Stimulated activated CD4-positive, alpha-beta T cell treated with anti-CD3 and anti-CD28 coated beads, Interleukin-1b, Interleukin-23, amount 100 ng/mL, for 48 hours (primary cell): ENCODE measurements around the gene ACAP1.

Source experiments
- DNase-seq: peaks from one replicate; pipeline ENCODE4 v3.0.0-alpha.2; 2020

The ACAP1 gene

DNA sequence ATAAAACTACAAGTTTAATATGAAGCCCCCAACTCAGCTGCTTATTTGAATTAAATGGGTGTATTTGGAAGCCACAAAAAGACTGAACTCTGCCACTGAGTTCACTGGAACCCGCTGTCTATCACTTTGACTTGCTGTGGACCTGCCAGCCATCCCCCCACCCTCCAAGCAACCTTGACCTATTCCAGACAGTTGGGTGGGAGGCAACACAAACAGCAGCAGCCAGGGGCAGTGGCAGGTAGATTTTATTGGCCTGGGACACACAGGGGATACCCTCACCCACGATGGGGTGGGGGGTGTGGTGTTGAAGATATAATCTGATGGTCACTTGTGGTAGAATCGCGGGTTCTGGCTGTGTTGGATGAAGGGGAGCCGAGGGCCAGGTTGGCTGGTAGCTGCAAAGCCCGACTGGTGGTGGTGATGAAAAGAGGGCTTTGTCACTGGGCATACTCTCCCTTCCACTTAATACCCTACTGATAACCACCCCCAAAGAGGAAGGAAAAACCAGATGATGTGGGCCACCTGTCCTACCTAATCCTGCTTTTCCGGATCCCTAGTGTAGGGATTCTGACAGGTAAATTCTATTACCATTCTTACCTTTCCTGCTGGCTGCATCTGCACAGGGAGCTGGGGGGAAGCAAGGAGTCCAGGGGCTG, 23.8 kb upstream of the ACAP1 start:
- DNase-seq: no peak

DNA sequence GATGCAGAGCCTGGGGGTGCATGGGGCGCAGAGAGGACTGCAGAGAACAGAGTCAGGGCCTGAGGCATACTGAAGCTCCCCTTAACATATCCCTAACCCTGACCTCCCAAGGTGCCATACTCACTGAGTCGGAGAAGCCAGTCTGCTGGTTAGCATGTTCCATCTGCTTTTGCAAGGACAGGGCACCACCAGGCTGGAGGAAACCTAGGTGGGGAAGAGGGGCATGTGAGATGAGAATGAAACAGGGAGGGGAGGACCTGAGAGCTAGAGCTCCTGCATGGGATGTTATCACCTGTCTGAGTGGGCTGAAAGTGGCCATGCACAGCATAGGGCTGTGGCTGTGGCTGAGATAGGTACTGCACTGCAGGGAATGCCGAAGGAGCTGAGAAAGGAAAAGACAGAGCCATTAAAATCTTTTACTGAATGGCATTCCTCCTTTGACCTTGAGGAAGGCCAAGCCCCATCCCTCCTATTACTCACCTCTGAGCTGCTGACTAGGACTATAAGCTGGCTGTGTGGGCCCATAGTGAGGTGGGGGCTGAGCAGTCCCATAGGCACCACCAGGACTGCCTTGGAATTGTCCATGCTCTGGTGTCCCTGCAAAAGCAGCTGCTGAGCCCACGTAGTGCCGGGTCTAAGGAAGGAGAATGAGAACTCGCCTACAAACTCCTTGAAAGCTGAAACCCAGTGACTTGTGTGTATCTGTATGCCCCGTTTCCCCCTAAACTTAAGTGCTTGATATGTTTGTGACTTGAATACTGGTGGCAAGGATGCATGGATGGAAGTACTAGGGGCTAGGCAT, 23.0 kb upstream of the ACAP1 start:
- peak; percentile 32 for DNase-seq

DNA sequence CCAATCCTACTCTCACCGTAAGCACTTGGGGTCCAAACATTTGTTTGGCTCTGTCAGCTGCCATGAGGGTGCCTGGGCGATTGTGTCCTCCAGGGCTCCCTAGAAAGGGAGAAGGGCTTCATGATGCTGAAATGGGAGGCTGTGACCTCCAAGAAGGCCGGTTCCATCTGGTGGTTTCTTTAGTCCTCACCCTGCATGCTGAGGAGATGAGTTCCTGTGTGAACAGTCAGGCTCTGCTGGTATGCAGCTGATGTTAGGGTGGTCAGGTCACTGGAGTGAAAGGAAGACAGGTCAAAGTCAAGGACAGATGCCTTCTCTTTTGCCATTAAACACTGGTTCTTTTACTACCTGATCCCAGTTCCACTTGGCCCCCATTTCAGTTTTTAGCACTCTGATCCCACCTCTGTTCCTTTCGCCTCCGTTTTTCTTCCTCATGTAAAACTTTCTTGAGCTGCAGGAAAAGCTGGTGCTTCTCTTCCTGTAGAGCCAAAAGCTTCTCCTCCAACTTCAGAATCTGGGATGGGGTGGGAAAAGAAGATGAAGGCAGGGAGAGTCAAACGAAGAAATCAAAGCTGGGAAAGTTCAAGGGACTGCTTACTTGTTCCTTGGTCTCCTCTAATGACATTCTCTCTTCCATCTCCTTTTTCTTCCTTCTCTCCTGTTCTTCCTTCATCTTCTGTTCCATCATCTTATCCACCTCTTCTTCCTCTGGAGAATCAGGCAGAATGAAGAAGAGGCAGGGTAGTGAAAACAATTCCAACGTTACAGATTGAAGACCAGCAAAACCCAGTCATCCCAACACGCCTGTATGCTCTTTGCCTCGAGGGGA, 22.2 kb upstream of the ACAP1 start:
- DNase-seq: no peak

DNA sequence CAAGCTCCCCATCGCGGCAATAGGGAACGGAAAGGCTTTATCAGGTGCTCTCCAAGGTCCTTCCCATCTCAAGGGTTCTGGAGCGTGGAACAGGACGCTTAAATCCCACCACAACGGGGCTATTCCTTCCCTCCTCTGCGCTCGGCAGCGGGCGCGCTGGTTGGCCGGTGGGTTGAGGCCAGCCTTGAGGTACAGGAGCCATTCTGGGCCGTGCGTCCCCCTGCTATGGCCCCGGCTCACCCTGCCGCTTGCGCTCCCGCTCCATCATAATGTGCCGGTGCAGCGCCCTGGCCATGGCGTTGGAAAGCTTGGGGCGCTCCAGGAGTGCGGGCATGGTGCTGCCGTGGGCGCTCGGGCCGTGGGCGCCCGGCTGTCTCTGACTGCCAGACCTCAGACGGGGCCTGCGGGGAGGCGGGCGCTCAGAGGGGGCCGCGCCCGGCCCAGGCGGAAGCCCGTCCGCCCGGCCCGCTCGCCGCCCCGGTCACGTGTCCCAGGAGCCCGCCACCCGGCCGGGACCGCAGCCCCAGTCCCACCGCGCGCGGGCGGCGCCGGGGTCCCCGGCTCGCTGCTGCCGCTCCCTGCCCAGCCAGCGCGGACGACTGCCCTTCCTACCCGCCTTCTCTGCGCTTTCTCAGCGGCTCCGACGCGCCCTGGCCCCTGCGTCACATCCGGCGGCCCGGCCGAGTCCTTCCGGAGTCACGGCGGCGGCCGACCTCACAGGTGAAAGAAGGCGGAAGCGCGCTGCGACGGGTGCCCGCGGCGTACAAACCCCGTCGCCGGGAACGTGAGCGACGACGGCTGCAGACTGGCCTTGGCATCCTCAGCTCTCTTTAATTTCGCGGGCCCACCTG, 21.4 kb upstream of the ACAP1 start, which contains the start of gene GPS2:
TSS of gene GPS2 (minus strand) at position 642 of the 851 bp plus-strand sequence. CDS start at position 334, 308 bp downstream.
- peak; percentile 93 for DNase-seq

DNA sequence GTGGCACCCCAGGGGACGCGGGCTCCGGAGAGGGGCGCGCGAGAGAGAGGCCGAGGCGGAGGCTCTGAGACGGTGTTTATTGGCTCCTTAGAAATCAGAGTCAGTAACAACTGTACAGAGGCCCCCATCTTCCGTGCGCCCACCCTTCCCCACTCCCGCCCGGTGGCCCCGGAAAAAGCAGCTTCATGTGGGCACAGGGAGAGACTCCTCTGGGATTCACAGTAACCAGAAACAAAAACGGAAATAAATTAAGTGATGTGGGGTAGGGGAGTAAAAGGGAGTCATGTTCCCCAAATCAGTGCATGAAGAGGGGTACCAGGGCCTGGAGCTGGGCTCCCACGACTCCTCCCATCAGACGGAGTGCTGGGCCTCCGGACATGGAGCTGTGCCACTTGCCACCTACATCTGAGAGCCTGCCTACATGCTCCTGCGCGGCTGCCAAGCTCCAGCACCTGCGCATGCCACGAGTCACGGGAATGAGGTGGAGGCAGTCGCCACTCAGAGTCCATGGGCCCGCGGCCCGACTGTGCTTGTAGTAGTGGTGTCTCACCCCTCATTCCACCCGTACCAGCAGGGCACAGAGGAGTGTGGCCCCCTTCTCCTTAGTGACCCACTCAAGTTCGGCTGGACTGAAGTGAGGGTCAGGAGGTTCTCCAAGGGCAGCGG, 20.6 kb upstream of the ACAP1 start:
- no peak for DNase-seq

DNA sequence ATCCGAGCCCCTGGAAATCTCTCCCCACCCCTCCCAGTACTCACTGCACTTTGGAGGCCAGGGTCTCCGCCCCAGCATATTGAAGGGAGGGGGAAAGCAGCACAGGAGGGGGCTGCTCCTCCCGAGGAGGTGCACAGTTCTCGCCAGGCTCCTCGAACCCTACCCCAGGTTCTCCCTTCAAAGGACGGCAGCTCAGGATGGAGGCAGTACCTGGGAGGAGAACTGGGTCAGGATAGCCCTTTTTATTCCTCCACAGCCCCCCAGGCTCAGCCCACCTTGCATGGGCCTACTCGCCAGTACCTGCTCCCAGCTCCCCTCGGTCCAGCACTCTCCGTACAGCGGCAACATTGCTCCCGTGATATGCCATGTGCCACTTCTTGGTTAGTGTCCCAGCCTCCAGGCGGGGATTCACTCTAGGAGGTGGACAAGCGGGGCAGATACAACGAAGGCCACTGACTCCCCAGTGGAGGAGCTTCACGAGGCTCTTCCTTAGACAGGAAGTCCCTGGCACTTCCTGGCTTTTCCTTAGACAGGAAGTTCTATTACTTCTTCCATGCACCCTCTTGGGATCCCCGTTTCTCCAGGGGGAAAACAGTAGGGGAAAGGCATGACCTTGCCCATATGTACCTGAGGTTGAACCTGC, 19.0 kb upstream of the ACAP1 start:
- no peak for DNase-seq

DNA sequence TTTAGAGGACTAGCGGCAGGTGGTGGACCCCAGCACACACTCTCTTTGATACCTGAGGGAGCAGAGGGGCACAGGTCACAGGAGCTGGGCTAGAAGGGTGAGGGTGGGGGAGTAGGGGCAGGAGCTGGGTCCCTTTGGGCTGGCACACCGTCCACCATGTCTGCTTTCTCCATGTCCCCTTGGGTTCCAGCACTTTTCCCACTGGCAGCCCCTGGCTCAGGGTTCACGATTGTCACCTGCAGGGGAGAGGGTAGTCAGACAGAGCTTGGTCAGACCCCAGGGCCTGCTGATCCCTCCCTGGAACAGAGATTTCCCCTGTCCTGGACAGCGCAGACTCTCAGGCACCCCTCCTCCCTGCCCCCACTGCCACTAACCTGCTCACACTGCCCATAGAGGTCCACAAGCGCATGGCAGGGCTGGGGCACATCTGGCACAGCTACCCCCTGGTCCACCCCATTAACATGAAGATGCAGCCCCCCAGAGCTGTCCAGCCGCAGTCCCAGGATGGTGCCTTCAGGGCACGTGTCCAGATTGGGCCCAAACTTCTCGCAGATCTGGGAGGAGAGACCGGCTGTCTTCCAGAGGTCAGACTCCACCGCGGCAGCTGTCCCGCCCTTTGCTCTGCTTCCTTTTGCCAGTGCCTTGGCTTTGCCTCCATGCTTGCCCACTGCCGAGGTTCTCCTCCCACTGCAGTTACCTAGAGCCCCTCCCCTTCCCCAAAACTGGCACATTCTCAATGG, 18.0 kb upstream of the ACAP1 start:
- no peak for DNase-seq

DNA sequence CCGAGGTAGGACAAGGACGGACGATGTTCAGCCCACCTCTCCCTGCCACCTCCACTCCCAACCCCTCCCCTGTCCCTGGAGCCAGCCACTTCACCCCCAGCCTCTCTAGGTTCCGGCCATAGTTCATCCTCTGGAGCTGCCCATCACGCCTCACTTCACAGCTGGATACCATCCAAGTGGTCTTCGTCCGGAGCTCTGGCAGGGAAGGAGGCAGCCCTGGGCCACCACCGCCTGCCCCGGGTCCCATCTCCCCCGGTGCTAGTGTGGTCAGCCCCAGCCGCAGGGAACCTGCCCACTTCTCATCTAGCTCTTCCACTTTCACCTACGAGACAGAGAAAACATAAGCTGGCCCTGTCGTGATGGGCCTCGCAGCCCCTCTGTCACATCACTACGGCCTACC, 14.9 kb upstream of the ACAP1 start:
- DNase-seq: no peak

DNA sequence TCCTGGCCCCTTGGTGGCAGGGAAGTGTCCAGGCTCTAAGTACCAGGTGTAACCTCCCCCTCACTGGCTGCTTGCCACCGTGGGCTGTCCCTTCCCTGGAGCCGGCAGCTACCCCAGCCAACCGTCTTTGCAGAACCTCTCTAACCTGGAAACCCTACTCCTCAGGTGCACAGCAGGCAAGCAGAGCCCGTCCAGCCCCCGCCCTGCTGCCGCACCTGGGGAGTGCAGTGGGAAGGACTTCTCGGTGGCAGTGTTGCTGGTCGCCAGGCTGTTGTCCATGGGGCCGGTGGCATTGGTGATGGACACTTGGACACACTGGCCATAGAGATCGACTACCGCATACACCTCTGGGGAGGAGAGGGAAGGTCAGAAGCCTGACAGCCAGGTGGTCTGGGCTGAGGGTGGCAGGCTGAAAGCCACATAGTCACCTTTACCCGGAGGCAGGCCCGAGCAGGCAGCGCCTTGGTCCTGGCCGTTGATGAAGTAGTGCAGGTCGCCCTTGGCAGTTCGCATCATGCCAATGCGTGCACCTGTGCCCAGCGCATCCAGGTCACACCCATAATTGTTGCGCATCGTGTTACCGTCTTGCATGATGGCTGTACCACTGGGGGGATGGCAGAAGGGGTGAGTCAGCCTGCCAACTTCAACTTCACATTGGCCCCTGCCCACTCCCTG, 13.7 kb upstream of the ACAP1 start:
- no peak for DNase-seq

DNA sequence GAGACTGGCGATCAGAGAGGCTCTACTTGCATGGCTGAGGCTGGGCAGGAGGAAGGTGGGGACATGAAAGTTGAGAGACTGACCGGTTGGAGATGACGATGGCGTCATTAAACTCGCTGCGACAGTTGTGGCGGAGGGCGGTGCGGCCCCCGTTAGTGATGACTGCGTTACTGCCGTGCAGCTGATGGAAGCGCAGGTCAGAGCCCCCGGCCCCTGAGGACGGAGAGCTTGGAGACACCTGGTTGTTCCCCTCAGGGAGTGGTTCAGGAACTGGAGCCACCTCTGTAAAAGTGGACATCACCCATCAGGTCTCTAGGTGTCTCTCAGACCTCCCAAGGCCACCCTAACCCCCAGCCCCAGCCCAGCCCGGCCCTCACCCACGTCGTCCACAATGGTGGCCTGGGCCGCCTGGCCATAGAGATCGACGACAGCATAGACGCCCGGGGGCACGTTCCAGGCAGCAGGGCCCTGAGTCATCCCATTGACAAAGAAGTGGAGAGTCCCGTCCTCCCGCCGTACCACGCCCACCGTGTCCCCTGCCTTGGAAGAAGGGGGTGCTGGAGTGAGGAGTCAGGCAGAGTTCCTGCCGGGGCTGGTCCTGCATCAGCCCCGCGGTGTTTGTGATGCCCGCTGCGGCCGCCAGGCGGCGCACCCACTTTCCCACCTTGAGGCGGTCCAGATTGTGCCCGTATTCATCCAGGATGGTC, 12.4 kb upstream of the ACAP1 start:
- peak; percentile 47 for DNase-seq

DNA sequence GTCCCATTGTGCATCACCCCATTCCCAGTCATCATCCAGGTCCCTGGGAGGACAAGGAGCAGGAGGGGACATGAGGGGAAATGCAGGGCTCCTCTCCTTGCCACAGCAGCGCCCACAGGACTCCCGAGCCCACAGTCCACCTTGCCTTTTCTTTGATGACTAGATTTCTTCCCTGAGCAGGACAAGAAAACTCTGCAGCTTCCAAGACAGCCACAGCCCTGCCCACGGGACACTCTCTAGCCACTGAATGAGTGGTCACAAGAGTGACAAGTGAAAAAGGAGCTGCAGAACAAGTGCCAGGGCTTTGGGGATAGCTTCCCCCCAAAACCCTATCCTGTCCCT, 11.9 kb upstream of the ACAP1 start:
- DNase-seq: no peak

DNA sequence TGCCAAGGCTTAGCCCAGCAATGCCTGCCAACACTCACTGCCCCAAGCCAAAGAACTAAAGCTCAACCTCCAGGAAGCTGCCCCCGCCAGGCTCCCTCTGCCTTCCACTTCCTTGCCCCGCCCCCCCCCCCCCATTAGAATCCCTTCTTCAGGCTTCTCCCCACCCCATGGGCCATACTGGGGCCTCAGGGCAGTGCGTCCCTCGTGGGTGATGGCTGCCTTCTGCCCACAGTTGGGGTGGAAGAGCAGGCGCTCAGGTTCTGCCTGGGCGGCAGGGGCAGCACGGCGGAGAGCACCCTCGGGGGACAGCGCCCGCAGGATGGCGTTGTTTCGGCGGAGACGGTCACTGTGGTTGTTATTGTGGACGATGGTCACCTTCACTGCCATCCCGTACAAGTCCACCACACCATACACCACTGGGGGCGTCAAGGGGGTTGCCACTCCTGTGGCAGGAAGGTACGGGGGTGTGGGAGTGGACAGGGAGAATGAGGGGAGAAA, 11.2 kb upstream of the ACAP1 start:
- DNase-seq: no peak

DNA sequence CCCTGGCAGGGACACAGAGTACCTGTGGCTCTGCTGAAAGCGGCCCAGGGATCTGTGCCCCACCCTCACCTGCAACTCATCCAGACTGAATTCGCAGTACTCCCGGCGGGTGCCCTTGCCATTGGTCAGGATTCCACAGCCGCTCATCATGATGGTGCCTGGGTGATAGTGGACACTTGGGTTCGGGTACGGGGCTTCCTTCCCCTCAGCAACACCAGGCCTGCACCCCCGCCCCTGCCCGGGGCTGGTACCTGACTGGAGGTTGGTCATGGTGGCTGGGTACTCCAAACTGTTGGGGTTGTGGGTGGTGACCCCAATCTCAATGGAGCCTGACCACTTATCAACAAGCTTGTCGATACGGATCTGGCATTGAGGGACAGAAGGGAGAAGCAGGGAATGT, 10.1 kb upstream of the ACAP1 start:
- no peak for DNase-seq

DNA sequence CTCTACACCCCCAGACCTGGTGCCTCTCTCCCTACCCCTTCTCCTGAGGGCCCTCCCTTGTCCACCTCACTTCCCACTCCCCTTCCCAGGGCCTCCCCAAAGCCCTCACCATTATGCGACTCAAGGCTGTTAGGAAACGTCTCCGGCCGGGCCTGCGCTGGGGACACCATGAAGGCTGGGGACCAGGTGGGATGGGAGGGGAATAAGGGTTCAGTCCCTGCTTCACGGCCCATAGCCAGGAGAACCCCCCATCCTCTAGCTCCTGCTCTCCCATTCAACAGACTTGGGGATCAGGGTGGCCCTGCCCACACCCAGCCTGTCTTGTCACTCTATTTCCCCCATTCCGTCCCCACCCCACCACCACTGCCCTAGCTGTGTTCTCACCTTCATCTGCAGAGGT, 9.3 kb upstream of the ACAP1 start:
- no peak for DNase-seq

DNA sequence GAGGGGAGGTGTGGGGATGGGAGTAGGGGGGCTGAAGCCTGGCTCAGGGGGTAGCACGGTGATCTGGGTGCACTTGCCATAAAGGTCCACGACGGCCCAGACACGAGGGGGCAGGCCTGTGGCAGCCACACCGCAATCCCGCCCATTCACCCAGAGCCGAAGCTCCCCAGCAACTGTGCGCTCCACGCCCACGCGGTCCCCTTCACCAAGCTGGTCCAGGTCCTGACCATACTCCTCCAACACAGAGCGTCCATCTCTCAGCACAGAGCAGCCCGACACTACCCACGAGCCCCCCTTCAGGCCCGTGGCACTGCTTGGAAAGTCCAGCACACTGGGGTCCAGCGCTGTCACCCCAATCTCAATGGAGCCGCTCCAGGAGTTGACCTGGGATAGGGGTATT, 8.8 kb upstream of the ACAP1 start:
- DNase-seq: no peak

DNA sequence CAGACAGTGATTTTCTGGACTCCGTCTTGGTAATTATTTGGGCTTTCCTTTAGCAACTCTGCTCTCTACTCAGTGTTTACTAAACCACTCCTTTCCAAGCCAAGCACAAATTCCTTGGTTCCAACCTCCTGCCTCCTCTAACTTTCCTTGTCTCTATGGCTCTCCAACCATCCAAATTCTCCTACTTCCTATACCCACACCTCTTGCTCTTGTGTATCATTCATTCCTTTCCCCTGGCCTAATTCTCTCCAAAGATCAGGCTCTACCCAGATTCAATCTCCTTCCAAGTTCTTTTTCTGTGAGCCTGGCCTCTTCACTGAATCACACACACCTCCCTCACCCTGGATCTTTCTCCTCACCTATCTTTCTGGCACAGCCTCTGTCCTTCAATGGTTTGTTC, 8.3 kb upstream of the ACAP1 start:
- DNase-seq: no peak

DNA sequence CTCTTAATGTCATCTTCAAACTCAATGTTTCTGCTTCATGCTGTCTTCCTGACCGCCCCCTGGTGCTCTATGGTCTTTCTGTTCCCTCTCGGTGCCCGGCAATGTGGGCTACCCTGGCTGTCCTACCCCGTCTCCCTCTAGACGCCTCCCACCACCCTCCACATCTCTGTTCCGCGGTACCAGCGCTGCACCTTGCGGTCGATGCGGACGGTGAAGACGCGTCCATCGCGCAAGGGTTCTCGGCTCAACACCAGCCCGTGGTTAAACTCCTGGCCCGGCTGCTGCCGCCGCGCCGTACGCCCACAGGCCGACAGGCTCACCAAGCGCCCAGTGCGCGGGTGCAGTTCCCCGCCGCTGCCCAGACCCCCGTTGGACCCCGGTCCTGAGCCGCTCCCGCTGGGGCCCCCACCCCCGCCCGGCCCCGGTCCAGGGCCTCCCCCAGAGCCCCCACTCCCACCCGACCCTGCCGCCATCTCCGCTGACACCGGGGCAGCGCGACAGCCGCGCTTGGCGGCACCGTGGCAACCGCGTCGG, 7.4 kb upstream of the ACAP1 start, which contains the start of gene NEURL4:
TSS of gene NEURL4 (minus strand) at position 496 of the 534 bp plus-strand sequence. CDS start at position 473, 23 bp downstream.
- DNase-seq: no peak

DNA sequence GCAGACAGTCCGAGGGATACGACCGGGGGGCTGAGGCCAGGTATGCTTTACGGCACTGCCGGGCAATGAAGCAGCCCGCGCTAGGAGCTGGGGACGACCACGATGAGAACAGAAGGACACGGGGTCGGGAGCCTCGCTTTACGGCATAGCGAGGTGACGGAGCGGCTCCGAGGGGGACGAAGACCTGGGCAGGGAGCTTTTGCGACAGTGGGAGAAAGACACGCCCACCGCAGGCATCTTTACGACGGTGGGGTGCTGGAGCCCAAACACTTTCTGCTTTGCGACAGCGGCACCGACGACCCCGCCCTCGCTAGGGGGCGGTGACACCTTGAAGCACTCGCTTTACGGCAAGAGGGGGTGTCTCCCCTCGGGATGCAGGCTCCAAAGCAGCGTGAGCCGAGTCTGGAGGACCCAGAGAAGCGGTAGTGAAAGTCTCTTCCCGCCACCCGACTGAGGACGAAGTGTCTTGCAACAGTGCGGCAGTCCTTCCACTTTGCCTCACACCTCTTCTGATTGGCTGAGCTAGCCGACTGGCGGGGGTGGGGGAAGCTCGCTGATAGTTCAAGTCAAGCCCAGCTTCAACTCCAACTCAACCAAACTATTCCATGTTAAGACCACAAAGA, 6.8 kb upstream of the ACAP1 start:
- peak; percentile 97 for DNase-seq
